ENCODE measurements around the gene HSD17B13. TPM values are rescaled to one million over a fixed set of nuclear protein-coding genes. Genes with fewer than 3 reads are reported as not detected.

Gene HSD17B13
- total and polyA plus RNA-seq, 2 of the 13 experiments (the other 11 are each of a cell fraction or from before 2014, with no cell fraction given), result 0.04 to 0.15 TPM

GRCh38 chr4:87353592-87353991 is 30.9 kb upstream of the HSD17B13 start:
- Histone ChIP-seq H3K27me3 (ENCODE audit: control insufficient read depth in 1 of 2, insufficient read depth in 2 of 2, low read length in 2 of 2) (no peaks in the 10 kb centered on the region), H4K20me1 (ENCODE audit: insufficient read depth, low read length) (no peaks in the 10 kb centered on the region), H3K4me1 (ENCODE audit: insufficient read depth, low read length) (no peaks in the 10 kb centered on the region), H3K4me3 (replicated peaks in 1 of 3; ENCODE audit: insufficient read depth in 1 of 3, low read depth in 2 of 3, low read length in 3 of 3) (no peak overlapping the region), H3K36me3 (replicated peaks in 1 of 2; ENCODE audit: control insufficient read depth in 1 of 2, insufficient read depth in 2 of 2, low read length in 2 of 2) (peaks cover 11 to 40% of the 10 kb centered on the region in 2 experiments), H3K79me2 (ENCODE audit: insufficient read depth, low read length) (no peaks in the 10 kb centered on the region), H3K4me2 (ENCODE audit: low read depth, low read length) (no peak overlapping the region), H3K27ac (ENCODE audit: extremely low read length, insufficient read depth, low read length) (no peak overlapping the region), H2AFZ (ENCODE audit: low read length) (no peak overlapping the region), H3K9ac (ENCODE audit: insufficient read depth, low read depth, low read length) (no peak overlapping the region), H3K9me3 (ENCODE audit: low read length) (no peaks in the 10 kb centered on the region)
- FAIRE-seq, result no peak
- in situ Hi-C loops (cut with HindIII; ENCODE audit: extremely low pct_ligation_motif_present, low pct_unique_long_range_greater_than_20kb), result no loop called here
- CTCF ChIA-PET (ENCODE audit: low intra/inter-chr PET ratio, low total read pairs), result interaction anchor here (1.3 to 2.3 kb wide), 2 partner anchors 84 to 112 kb away, joined by 3 to 19 read pairs; no protein-coding TSS in a partner anchor
- WGBS (ENCODE audit: low lambda C conversion rate), result 71% methylated on average over 3 of the region's 3 CpGs
- intact Hi-C loops (cut with micrococcal nuclease; ENCODE audit: unreplicated experiment), result loop anchor here (5.0 kb wide), 2 partner anchors 81 to 114 kb away; no protein-coding TSS in a partner anchor
- DNase-seq (ENCODE audit: low spot score), result peak; percentile 29
- TSS peak; percentile 38 for BruUV-seq (replicated peaks)
- POLR2A ChIA-PET, result no interaction called here
- peak; percentile 80 for ATAC-seq
- no peak for TF ChIP-seq MZF1 (CRISPR knock-in tag; IDR thresholded peaks at IDR 0.05; ENCODE audit: borderline replicate concordance)
- TF ChIP-seq ZBED4 (CRISPR knock-in tag; IDR thresholded peaks at IDR 0.05; ENCODE audit: borderline replicate concordance), result no peak
- TF ChIP-seq ZNF652 (CRISPR knock-in tag; IDR thresholded peaks at IDR 0.05; ENCODE audit: borderline replicate concordance, low read depth), result no peak
- no peak for TF ChIP-seq CBX2 (IDR thresholded peaks at IDR 0.05; ENCODE audit: low read depth, low read length)
- no peak for TF ChIP-seq CBX2 (CRISPR knock-in tag; IDR thresholded peaks at IDR 0.05; ENCODE audit: low read depth)
- TF ChIP-seq SAFB2 (CRISPR knock-in tag; IDR thresholded peaks at IDR 0.05; ENCODE audit: borderline replicate concordance, low read depth), result no peak
- TF ChIP-seq RAD21 (CRISPR knock-in tag; IDR thresholded peaks at IDR 0.05), result peak; percentile 36; the same call in 1 of the 2 replicates
- TF ChIP-seq NR2C2 (CRISPR knock-in tag; IDR thresholded peaks at IDR 0.05; ENCODE audit: borderline replicate concordance), result no peak
- no peak for TF ChIP-seq SRSF9 (IDR thresholded peaks at IDR 0.05; ENCODE audit: borderline replicate concordance, insufficient read depth, low read depth, low read length, poor library complexity, severe bottlenecking)
- no peak for TF ChIP-seq FOXP1 (IDR thresholded peaks at IDR 0.05)
- TF ChIP-seq FOXP1 (CRISPR knock-in tag; IDR thresholded peaks at IDR 0.05), result no peak
- TF ChIP-seq PATZ1 (CRISPR knock-in tag; IDR thresholded peaks at IDR 0.05), result peak; percentile 49; the same call in 1 of the 2 replicates
- TF ChIP-seq FOXC1 (CRISPR knock-in tag; IDR thresholded peaks at IDR 0.05; ENCODE audit: borderline replicate concordance), result no peak
- TF ChIP-seq ZBTB33 (CRISPR knock-in tag; IDR thresholded peaks at IDR 0.05), result no peak
- TF ChIP-seq NKX3-1 (CRISPR knock-in tag; IDR thresholded peaks at IDR 0.05), result no peak
- no peak for TF ChIP-seq ZFYVE20 (CRISPR knock-in tag; IDR thresholded peaks at IDR 0.05; ENCODE audit: borderline replicate concordance, low read depth)
- TF ChIP-seq POGZ (CRISPR knock-in tag; IDR thresholded peaks at IDR 0.05), result no peak
- TF ChIP-seq SMAD9 (CRISPR knock-in tag; IDR thresholded peaks at IDR 0.05), result no peak
- no peak for TF ChIP-seq ISX (CRISPR knock-in tag; conservative IDR thresholded peaks at IDR 0.05)
